ENCODE results near the gene GEMIN4. TPM values are rescaled to one million over a fixed set of nuclear protein-coding genes. Genes with fewer than 3 reads are reported as not detected.

Gene GEMIN4
- total and polyA plus RNA-seq, 2 of the 8 experiments (the other 6 are each of a cell fraction or from before 2014, with no cell fraction given) = 32.1 to 51.9 TPM

GRCh38 chr17:705863-706262, 46.2 kb downstream of the GEMIN4 start:
- peaks cover 2% of the 10 kb centered on the region; the same call in 1 of the 2 replicates for H3K79me1 ChIP-seq (ENCODE audit: low read depth, low read length)
- 95% methylated on average over 6 of the region's 6 CpGs; no CpG with 5 or more reads in 1 of the 2 experiments for WGBS, 2 experiments (ENCODE audit: extremely low coverage in 1 of 2, insufficient coverage in 1 of 2, insufficient read length in 1 of 2, insufficient replicate concordance in 2 of 2, low coverage in 1 of 2, low lambda C conversion rate in 2 of 2, missing lambda C conversion rate in 1 of 2)
- no peak overlapping the region for H3K4ac ChIP-seq (replicated peaks; ENCODE audit: insufficient read length, low read depth, low read length)
- FAIRE-seq (no peak), DNase-seq (ENCODE audit: low read depth in 1 of 2, low spot score in 2 of 2) (no peak)
- H2BK5ac ChIP-seq (ENCODE audit: low read depth, low read length) = no peak overlapping the region
- H3K23me2 ChIP-seq (ENCODE audit: low read depth, low read length) = no peaks in the 10 kb centered on the region
- no peak overlapping the region for H3K23ac ChIP-seq (ENCODE audit: insufficient read length)
- H3K27me3 ChIP-seq (replicated peaks in 1 of 4; ENCODE audit: control insufficient read depth in 3 of 4, extremely low read depth in 1 of 4, insufficient read depth in 3 of 4, low read length in 3 of 4) = no peaks in the 10 kb centered on the region
- H4K91ac ChIP-seq (replicated peaks; ENCODE audit: insufficient read length, low read length) = no peak overlapping the region
- H3K4me1 ChIP-seq (replicated peaks in 1 of 4; ENCODE audit: control insufficient read depth in 3 of 4, insufficient read depth in 4 of 4, low read length in 3 of 4) = no peaks in the 10 kb centered on the region
- H3K14ac ChIP-seq (ENCODE audit: insufficient read length) = no peak overlapping the region
- H3K79me2 ChIP-seq (ENCODE audit: control insufficient read depth in 1 of 2, insufficient read depth in 2 of 2, low read length in 2 of 2) = peaks cover 0 to 10% of the 10 kb centered on the region in 2 experiments; a peak in 1 of 4 replicates
- no peak overlapping the region for H2AFZ ChIP-seq (ENCODE audit: low read length)
- H3K18ac ChIP-seq (ENCODE audit: extremely low read depth, low read length) = no peak overlapping the region
- H3K4me2 ChIP-seq (ENCODE audit: insufficient read depth in 1 of 2, low read depth in 2 of 2, low read length in 2 of 2) = no peak overlapping the region
- TF ChIP-seq CTBP2 (IDR thresholded peaks at IDR 0.05; ENCODE audit: borderline replicate concordance, insufficient read depth, insufficient read length, low read length) (no peak), SIX5 (IDR thresholded peaks at IDR 0.05; ENCODE audit: low read depth, low read length) (no peak), SRF (IDR thresholded peaks at IDR 0.05; ENCODE audit: low read depth, low read length) (no peak), SAP30 (IDR thresholded peaks at IDR 0.05; ENCODE audit: insufficient read depth, insufficient replicate concordance, low read length) (no peak), BACH1 (IDR thresholded peaks at IDR 0.05; ENCODE audit: low read length) (no peak), GABPA (IDR thresholded peaks at IDR 0.05; ENCODE audit: borderline replicate concordance, insufficient read depth, low read length) (no peak), BCL11A (IDR thresholded peaks at IDR 0.05; ENCODE audit: low read depth in 2 of 2, low read length in 2 of 2) (no peak), TEAD4 (IDR thresholded peaks at IDR 0.05; ENCODE audit: low read depth, low read length) (no peak)
- TF ChIP-seq, protein P1, sequence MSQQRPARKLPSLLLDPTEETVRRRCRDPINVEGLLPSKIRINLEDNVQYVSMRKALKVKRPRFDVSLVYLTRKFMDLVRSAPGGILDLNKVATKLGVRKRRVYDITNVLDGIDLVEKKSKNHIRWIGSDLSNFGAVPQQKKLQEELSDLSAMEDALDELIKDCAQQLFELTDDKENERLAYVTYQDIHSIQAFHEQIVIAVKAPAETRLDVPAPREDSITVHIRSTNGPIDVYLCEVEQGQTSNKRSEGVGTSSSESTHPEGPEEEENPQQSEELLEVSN (IDR thresholded peaks at IDR 0.05) = no peak
- H3K9me3 ChIP-seq (ENCODE audit: insufficient read depth in 2 of 2, low read depth in 1 of 2, low read length in 1 of 2) = no peaks in the 10 kb centered on the region
- no peak overlapping the region for H2BK120ac ChIP-seq (replicated peaks; ENCODE audit: low read depth, low read length)
- H2AK5ac ChIP-seq (ENCODE audit: low read depth, low read length) = no peak overlapping the region
- H4K8ac ChIP-seq (ENCODE audit: extremely low read depth, insufficient read depth, low read length) = no peak overlapping the region
- no peak overlapping the region for H3K56ac ChIP-seq (replicated peaks; ENCODE audit: insufficient read length, low read depth, low read length)
- peaks cover 5 to 12% (median 10%) of the 10 kb centered on the region in 4 experiments; a peak in 6 of 8 replicates for H3K36me3 ChIP-seq (ENCODE audit: control insufficient read depth in 2 of 4, insufficient read depth in 4 of 4, low read length in 3 of 4)
- H3K27ac ChIP-seq (ENCODE audit: low read depth, low read length) = no peak overlapping the region
- H4K20me1 ChIP-seq (replicated peaks in 1 of 2; ENCODE audit: control insufficient read depth in 1 of 2, insufficient read depth in 2 of 2, low read length in 2 of 2) = peaks cover under 1 to 3% of the 10 kb centered on the region in 2 experiments
- no peak overlapping the region for H4K5ac ChIP-seq (ENCODE audit: insufficient read length, low read depth, low read length)
- H2BK12ac ChIP-seq (ENCODE audit: low read depth, low read length) = no peak overlapping the region
- no peak overlapping the region for H2BK15ac ChIP-seq (ENCODE audit: low read length)
- no peak overlapping the region for H2BK20ac ChIP-seq (ENCODE audit: low read length)
- ChIA-PET CTCF (ENCODE audit: partially characterized antibody) (interaction anchor here (0.7 to 1.8 kb wide), 4 partner anchors 78 to 293 kb away, joined by 3 to 5 read pairs (median 4); no protein-coding TSS in a partner anchor), POLR2A (ENCODE audit: partially characterized antibody) (interaction anchor here (1.7 kb wide), 1 partner anchor 36 kb away, joined by 4 read pairs; no protein-coding TSS in a partner anchor)
- H3K9ac ChIP-seq (replicated peaks in 1 of 4; ENCODE audit: extremely low read depth in 1 of 4, low read depth in 3 of 4, low read length in 3 of 4) = no peak overlapping the region
- no peak overlapping the region for H3K4me3 ChIP-seq (ENCODE audit: extremely low read depth in 1 of 4, insufficient read depth in 2 of 4, low read depth in 3 of 4, low read length in 4 of 4)
